Glutamatergic neuron (in vitro differentiated cells): ENCODE data around the gene MALRD1. TPM values are rescaled to one million over a fixed set of nuclear protein-coding genes. Genes with fewer than 3 reads are reported as not detected.

ENCODE experiments used
- DNase-seq: peaks from one replicate; pipeline ENCODE4 v3.0.0; 2022
- H3K27ac Mint-ChIP-seq: one replicate; pipeline ENCODE4 v1.8.0; 2020; ENCODE audit warnings: mild to moderate bottlenecking, mixed read lengths, inconsistent platforms; ENCODE audit not compliant: unreplicated experiment
- H3K27me3 Mint-ChIP-seq: one replicate; pipeline ENCODE4 v1.8.0; 2020; ENCODE audit warnings: mild to moderate bottlenecking, moderate library complexity, mixed read lengths, inconsistent platforms; ENCODE audit not compliant: unreplicated experiment
- H3K36me3 Mint-ChIP-seq: one replicate; pipeline ENCODE4 v1.8.0; 2020; ENCODE audit warnings: mild to moderate bottlenecking, mixed read lengths, inconsistent platforms; ENCODE audit not compliant: unreplicated experiment
- H3K4me1 Mint-ChIP-seq: one replicate; pipeline ENCODE4 v1.8.0; 2020; ENCODE audit warnings: mild to moderate bottlenecking, low read depth, mixed read lengths, inconsistent platforms; ENCODE audit not compliant: unreplicated experiment
- H3K4me3 Mint-ChIP-seq: one replicate; pipeline ENCODE4 v1.8.0; 2020; ENCODE audit warnings: mild to moderate bottlenecking, mixed read lengths, inconsistent platforms; ENCODE audit not compliant: unreplicated experiment
- H3K9me3 Mint-ChIP-seq: one replicate; pipeline ENCODE4 v1.8.0; 2020; ENCODE audit warnings: mild to moderate bottlenecking, moderate library complexity, mixed read lengths, inconsistent platforms; ENCODE audit not compliant: unreplicated experiment
- CTCF ChIP-seq: fragments of 200-600 bp; sonication (generic); IDR thresholded peaks from one replicate; pipeline ENCODE4 v1.5.0; 2021; ENCODE audit not compliant: partially characterized antibody, unreplicated experiment
- total RNA-seq: library from RNA; stranded (reverse); fragmentation: NEBNext Ultra II Directional; extraction: Animal tissue kit (Norgen Biotek cat#: 25700); gene quantifications from one replicate; pipeline ENCODE4 v1.2.1, GENCODE V29; 2021; ENCODE audit not compliant: unreplicated experiment

Gene MALRD1
- total RNA-seq, 1 donor from 2014 or later: 0.27 TPM

GRCh38 chr10:19724287-19724686, 675.7 kb downstream of the MALRD1 start:
- TF ChIP-seq CTCF: no peak
- H3K9me3 Mint-ChIP-seq: peaks cover 3% of the 10 kb centered on the region
- no peak for DNase-seq
- H3K36me3 Mint-ChIP-seq: no peaks in the 10 kb centered on the region
- H3K4me1 Mint-ChIP-seq: peaks cover 6% of the 10 kb centered on the region
- H3K4me3 Mint-ChIP-seq: no peak overlapping the region
- H3K27me3 Mint-ChIP-seq: peaks cover 4% of the 10 kb centered on the region
- H3K27ac Mint-ChIP-seq: no peak overlapping the region

GRCh38 chr10:19728376-19728775, 679.8 kb downstream of the MALRD1 start:
- H3K4me3 Mint-ChIP-seq: peak overlapping the region; percentile 47
- H3K4me1 Mint-ChIP-seq: peaks cover 9% of the 10 kb centered on the region
- H3K27ac Mint-ChIP-seq: peak overlapping the region; percentile 84
- H3K36me3 Mint-ChIP-seq: no peaks in the 10 kb centered on the region
- peaks cover 4% of the 10 kb centered on the region for H3K27me3 Mint-ChIP-seq
- peaks cover 3% of the 10 kb centered on the region for H3K9me3 Mint-ChIP-seq
- TF ChIP-seq CTCF: no peak
- peak; percentile 27 for DNase-seq

- Mint-ChIP-seq H3K27ac (peak overlapping the region; percentile 92), H3K36me3 (no peaks in the 10 kb centered on the region), H3K4me3 (peak overlapping the region; percentile 47), H3K9me3 (peaks cover 3% of the 10 kb centered on the region), H3K4me1 (peaks cover 9% of the 10 kb centered on the region), H3K27me3 (peaks cover 4% of the 10 kb centered on the region)
- no peak for TF ChIP-seq CTCF
- DNase-seq: no peak
Observed at GRCh38 chr10:19728964-19729363, 680.4 kb downstream of the MALRD1 start.

GRCh38 chr10:19730167-19730906, 681.7 kb downstream of the MALRD1 start:
- no peak for TF ChIP-seq CTCF
- Mint-ChIP-seq H3K27me3 (peaks cover 4% of the 10 kb centered on the region), H3K27ac (no peak overlapping the region), H3K9me3 (peaks cover 3% of the 10 kb centered on the region), H3K36me3 (no peaks in the 10 kb centered on the region), H3K4me1 (peaks cover 9% of the 10 kb centered on the region), H3K4me3 (no peak overlapping the region)
- DNase-seq: no peak

- H3K4me3 Mint-ChIP-seq: no peak overlapping the region
- H3K27ac Mint-ChIP-seq: no peak overlapping the region
- H3K36me3 Mint-ChIP-seq: no peaks in the 10 kb centered on the region
- no peak for TF ChIP-seq CTCF
- H3K9me3 Mint-ChIP-seq: peaks cover 3% of the 10 kb centered on the region
- H3K4me1 Mint-ChIP-seq: peaks cover 9% of the 10 kb centered on the region
- H3K27me3 Mint-ChIP-seq: peaks cover 4% of the 10 kb centered on the region
- DNase-seq: no peak
Observed at GRCh38 chr10:19730907-19731217, 682.3 kb downstream of the MALRD1 start.
